Stimulated activated CD4-positive, alpha-beta T cell treated with anti-CD3 and anti-CD28 coated beads, Interleukin-15, amount 100 ng/mL, for 48 hours (primary cell): ENCODE measurements around the gene PLXNA2.
A peak's percentile ranks its signal among the peaks of the same experiment; 100 is the strongest.

ENCODE experiments used
- DNase-seq, 2 donors: peaks; one replicate each; pipeline ENCODE4 v3.0.0-alpha.2; 2020; ENCODE audit warnings: low read depth in 2 of 2

The PLXNA2 gene

GRCh38 chr1:208115924-208116640 lies 128.1 kb downstream of the PLXNA2 start:
- no peak for DNase-seq

DNA sequence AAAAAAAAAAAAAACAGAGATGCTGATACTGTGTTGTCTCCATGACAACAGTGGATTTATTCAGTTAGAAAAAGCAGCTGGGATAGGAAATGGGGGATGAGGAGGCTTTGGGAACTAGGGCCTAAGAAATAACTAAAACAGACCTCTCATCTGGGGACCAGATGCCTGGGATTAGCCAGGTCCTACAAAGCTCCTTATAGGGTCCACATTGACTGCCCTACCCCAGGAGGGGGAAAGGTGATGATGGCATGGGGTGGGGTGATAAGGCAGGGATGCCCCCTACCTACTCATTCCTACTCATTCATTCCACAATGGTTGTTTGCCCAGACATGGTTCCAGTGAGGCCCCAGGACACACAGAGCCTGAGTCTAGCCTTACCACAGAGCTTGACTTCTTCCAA lies 131.2 kb downstream of the PLXNA2 start:
- no peak for DNase-seq

DNA sequence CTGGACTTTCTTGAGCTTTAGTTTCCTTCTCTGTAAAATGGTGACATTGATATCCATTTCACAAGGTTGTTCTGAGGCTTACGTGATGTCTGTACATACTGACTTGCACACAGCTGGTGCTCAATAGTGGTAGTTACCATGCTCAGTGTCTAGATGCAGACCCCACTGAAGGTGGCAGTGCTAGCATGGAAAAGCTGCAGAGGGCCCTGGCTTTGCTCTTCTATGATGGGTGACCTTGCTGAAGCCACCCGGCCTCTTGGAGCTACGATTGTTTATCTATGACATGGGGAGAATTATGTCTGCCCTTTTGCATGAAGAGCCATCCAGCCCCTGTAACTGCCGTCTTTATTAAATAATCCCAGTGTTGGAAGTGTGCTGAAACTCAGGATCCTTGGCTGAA lies 131.8 kb downstream of the PLXNA2 start:
- DNase-seq: no peak

GRCh38 chr1:208111646-208112190 lies 132.5 kb downstream of the PLXNA2 start:
- DNase-seq: no peak

DNA sequence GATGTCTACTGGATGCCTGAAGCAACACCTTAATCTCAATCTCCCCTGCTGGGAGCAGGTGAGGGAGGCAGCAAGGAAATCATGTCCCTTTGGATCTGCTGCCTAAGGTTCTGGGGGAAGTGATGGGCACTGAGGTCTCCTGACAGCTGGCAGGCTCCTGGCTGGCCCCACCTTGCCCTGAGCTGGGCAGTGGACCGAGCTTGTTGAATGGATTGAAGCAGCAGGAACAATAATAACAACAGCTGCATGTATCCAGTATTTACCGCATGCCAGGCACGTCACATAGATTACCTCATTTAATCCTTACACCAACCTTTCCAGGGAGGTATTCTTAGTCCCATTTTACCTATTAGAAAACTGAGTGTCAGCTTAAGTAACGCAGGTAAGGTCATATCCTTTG lies 133.9 kb downstream of the PLXNA2 start:
- DNase-seq: no peak

DNA sequence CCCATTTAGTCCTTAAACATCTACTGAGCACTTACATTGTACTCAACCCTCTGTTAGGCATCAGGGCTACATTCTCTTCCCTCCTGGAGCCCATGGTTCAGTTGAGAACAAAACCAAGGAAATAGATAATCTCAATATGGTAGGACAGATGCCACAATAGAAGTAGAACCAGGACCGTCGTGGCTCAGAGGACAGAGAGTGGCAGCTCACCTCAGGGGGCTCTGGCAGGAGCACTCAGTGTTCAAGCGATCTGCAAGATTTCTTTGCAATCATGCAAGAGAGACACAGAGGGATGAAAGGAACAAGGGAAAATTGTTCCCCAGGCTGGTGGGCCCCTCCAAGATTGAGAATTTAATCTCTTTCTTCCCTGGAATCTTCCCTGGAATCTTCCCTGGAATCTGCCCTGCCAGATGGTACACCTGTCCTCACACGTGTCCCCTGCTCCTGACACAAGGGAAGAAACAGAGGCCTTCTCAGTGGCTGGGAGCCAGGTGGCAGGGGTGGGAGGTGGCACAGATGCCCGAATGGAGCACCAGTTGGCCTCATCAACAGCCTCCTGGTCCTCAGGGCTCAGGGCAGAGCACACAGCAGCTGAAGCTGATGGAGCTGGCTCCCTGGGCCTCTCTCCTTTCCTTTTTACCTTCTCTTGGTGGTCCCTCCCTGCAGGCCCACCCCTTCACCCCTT lies 135.4 kb downstream of the PLXNA2 start:
- no peak for DNase-seq

DNA sequence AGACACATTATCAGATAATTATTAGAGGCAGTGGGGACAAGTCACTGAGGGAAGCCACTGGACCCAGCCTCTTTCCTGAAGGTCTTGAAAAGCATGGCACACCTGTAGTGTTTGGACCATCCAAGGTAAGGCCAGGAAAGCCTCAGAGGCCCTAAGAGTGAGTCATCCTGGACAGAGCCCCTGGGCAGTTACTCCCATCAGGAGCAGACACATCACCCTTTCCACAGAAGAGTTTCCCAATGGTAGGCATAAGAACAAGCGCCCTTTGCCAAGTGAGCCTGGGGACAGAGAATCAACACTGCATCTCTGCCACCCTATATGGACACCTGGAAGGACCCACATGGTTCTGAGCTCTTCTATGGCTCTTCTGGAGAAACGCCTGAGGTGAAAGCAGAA lies 136.0 kb downstream of the PLXNA2 start:
- no peak for DNase-seq

DNA sequence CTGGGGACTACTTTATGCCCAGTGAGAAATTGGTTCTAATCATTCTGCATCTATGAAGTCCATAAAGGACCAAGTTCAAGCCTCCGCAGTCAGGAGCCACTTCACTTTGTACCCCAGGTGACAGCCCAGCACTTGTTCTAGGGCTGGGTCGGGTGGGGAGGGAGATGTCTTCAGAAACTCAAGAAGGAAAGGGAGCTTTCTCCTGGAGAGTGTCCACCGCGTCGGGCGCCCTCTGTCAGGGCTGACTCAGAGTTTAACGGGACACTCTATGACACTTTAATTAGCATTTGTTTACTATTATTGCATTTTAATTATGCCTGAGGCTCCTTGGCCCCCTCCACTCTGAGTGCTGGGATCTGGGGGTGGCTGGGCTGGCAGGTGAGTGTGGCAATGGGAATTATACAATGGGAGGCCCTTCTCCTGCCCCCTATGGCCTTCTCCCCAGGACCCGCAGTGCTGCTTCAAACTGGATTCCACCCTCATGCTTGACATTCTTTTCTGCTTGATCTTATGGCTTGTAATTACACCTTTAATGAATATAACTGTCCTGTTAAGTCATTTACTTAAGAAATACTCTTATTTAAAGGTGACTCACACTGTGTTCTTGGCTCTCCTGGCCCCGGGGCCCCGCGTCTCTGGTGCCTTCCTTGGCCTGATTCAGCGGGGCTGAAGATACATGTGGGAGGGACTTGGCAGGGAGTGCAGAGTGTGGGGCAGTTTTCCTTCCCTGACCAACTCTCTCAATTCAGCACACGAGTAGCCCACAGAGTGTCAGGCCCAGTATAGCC lies 136.6 kb downstream of the PLXNA2 start:
- no peak for DNase-seq

- DNase-seq: no peak
These were observed 138.0 kb downstream of the PLXNA2 start for GRCh38 chr1:208106218-208106617.

DNA sequence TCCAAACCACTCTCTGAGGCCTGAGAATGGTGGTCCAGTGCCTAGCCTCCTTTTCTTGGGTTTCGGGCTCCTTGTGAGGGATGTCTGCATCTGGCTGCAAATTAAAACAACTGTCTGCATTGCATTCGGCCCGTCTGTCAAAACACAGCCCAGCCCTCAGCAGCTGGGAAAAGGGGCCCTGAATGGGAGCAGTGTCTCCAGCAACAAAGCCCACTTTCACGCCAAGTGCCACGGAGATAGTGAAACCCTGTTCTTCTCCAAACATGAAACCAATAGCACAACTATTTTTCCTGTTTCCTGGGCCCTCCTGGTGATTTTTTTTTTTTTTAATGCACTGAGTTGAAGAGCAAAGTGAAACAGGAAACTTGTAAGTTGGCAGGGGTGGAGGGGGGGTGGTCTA lies 138.4 kb downstream of the PLXNA2 start:
- DNase-seq: no peak

- DNase-seq: no peak
These were observed 140.3 kb downstream of the PLXNA2 start for GRCh38 chr1:208103597-208104513.

GRCh38 chr1:208101661-208102431 lies 142.3 kb downstream of the PLXNA2 start:
- no peak for DNase-seq

GRCh38 chr1:208100906-208101305 lies 143.3 kb downstream of the PLXNA2 start:
- DNase-seq: no peak

DNA sequence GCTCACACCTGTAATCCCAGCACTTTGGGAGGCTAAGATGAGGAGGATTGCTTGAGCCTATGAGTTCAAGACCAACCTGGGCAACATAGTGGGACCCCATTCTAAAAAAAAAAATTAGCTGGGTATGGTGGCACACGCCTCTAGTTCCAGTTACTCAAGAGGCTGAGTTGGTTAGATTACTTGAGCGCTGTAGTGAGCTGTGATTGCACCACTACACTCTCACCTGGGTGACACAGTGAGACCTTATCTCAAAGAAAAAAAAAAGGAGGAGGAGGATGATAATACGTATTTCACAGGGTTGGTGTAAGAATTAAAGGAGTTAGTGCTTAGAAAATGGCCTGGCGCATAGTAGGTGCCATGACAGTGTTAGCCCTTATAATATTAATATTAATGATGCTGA lies 144.1 kb downstream of the PLXNA2 start:
- DNase-seq: no peak

- no peak for DNase-seq
These were observed 145.4 kb downstream of the PLXNA2 start for GRCh38 chr1:208098773-208099172.

DNA sequence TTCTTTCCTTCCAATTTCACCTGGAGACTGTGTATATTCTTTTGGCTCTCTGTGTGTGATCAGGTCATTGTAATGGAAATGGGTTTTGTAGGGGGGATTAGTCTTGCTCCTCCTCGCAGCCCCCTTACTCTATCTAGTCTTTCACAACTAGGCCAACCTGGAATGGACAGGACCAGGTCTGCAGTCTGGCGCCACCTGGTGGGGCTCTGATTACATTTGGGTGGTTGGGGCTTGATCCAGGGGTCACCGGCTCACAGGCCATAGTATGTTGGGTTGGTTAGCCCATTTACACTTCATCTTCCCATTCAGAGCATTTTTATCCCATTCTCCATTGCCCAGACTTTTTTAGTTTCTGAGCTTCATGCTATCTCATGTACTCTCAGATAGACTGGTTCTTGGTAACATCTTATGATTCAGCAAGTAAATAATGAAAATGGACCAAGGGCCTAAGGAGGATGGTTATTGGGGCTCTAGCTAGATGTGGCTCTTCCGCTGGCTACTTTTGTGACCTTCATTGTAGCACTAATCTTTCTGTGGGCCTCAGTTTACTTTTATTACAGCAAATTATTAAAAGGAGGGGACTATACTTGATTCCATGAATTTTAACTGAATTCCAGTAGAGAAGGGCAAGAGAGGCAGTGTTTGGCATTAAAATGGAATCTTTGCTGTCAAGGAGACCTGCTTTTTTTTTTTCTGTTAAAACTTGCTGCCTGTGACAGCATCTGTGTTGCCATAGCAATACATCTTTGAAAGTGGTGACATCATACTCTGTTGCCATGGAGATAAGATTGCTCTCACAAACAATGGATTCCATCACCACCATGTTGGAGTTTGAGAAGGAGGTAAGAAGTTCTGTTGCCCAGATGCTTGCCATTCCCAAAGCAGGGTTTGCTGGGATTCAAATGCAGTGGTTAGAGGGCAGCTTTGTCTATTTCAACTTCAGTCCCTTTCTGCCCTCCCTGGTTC lies 150.1 kb downstream of the PLXNA2 start:
- DNase-seq: peak; percentile 24 to 51

- no peak for DNase-seq
These were observed 151.1 kb downstream of the PLXNA2 start for GRCh38 chr1:208093046-208093445.

GRCh38 chr1:208090388-208091301 lies 153.5 kb downstream of the PLXNA2 start:
- no peak for DNase-seq
